Fibroblast of gingiva (primary cell): Measurements from ENCODE around the gene AMPD1.

ENCODE experiments used
- DNase-seq: peaks from one replicate; pipeline ENCODE4 v3.0.0-alpha.2; 2011; ENCODE audit warnings: low read depth

The AMPD1 gene

GRCh38 chr1:114638910-114639309 lies 56.4 kb downstream of the AMPD1 start:
- no peak for DNase-seq

- no peak for DNase-seq
These were observed 62.9 kb downstream of the AMPD1 start for GRCh38 chr1:114632427-114632826.

- no peak for DNase-seq
These were observed 68.2 kb downstream of the AMPD1 start for GRCh38 chr1:114627107-114627506.

- DNase-seq: no peak
These were observed 72.0 kb downstream of the AMPD1 start for GRCh38 chr1:114623364-114623763.
